ENCODE data around the gene MDGA2.

- TF ChIP-seq CTCF (conservative IDR thresholded peaks at IDR 0.05): no peak
- TF ChIP-seq ZFX (IDR thresholded peaks at IDR 0.05): no peak
Measured at GRCh38 chr14:47302121-47302520, 373.3 kb downstream of the MDGA2 start.

Measured in C4-2B (cell line).